Osteoblast (primary cell): ENCODE measurements around the gene PRKAG1. TPM values are rescaled to one million over a fixed set of nuclear protein-coding genes. Genes with fewer than 3 reads are reported as not detected.
A peak's percentile ranks its signal among the peaks of the same experiment; 100 is the strongest.

Experiments
- DNase-seq: peaks from one replicate; pipeline ENCODE4 v3.0.0; 2011; ENCODE audit warnings: low spot score, mixed read lengths; ENCODE audit not compliant: insufficient read length; ENCODE audit errors: missing footprints
- H2AFZ ChIP-seq: 2 replicates; pipeline ENCODE4 v1.6.0; 2011; ENCODE audit warnings: mild to moderate bottlenecking, low read length
- H3K27ac ChIP-seq: 2 replicates; pipeline ENCODE4 v1.5.1; 2011; ENCODE audit warnings: mild to moderate bottlenecking, low read depth, low read length, moderate library complexity
- H3K27me3 ChIP-seq: 2 replicates; pipeline ENCODE4 v1.6.0; 2012; ENCODE audit warnings: mild to moderate bottlenecking, control low read depth, inconsistent platforms, low read length, moderate library complexity; ENCODE audit not compliant: insufficient read depth
- H3K36me3 ChIP-seq: 2 replicates; pipeline ENCODE4 v1.5.1; 2011; ENCODE audit warnings: mild to moderate bottlenecking, low read length, control low read depth, moderate library complexity; ENCODE audit not compliant: insufficient read depth
- H3K4me1 ChIP-seq: 2 replicates; pipeline ENCODE4 v1.5.1; 2011; ENCODE audit warnings: mild to moderate bottlenecking, low read length, control low read depth, moderate library complexity; ENCODE audit not compliant: insufficient read depth
- H3K4me2 ChIP-seq: 2 replicates; pipeline ENCODE4 v1.6.0; 2011; ENCODE audit warnings: mild to moderate bottlenecking, low read length; ENCODE audit not compliant: insufficient read depth
- H3K4me3 ChIP-seq: fragments of 200-600 bp; sonication (generic); 3 replicates; pipeline ENCODE4 v1.5.1; 2012; ENCODE audit warnings: mild to moderate bottlenecking, low read length, inconsistent platforms; ENCODE audit not compliant: insufficient read depth
- H3K79me2 ChIP-seq: 2 replicates; pipeline ENCODE4 v1.6.0; 2012; ENCODE audit warnings: mild to moderate bottlenecking, low read length, control low read depth, inconsistent platforms; ENCODE audit not compliant: insufficient read depth
- H3K9me3 ChIP-seq: 2 replicates; pipeline ENCODE4 v1.5.1; 2011; ENCODE audit warnings: low read depth, low read length, control low read depth
- H4K20me1 ChIP-seq: 2 replicates; pipeline ENCODE4 v1.6.0; 2012; ENCODE audit warnings: mild to moderate bottlenecking, low read length, control low read depth; ENCODE audit not compliant: insufficient read depth
- total RNA-seq: library from RNA; depleted of rRNA; stranded (reverse); fragments of >200 nt; gene quantifications from 2 replicates; pipeline ENCODE4 v1.2.3, GENCODE V29; 2012
- TF ChIP-seq, protein P1 (sequence below): IDR thresholded peaks from 2 replicates; pipeline ENCODE4 v1.5.1; 2011; ENCODE audit warnings: mild to moderate bottlenecking, low read depth, low read length, moderate library complexity; ENCODE audit errors: extremely low read depth

Gene PRKAG1
- total RNA-seq, 1 donor: 89.0 TPM

DNA sequence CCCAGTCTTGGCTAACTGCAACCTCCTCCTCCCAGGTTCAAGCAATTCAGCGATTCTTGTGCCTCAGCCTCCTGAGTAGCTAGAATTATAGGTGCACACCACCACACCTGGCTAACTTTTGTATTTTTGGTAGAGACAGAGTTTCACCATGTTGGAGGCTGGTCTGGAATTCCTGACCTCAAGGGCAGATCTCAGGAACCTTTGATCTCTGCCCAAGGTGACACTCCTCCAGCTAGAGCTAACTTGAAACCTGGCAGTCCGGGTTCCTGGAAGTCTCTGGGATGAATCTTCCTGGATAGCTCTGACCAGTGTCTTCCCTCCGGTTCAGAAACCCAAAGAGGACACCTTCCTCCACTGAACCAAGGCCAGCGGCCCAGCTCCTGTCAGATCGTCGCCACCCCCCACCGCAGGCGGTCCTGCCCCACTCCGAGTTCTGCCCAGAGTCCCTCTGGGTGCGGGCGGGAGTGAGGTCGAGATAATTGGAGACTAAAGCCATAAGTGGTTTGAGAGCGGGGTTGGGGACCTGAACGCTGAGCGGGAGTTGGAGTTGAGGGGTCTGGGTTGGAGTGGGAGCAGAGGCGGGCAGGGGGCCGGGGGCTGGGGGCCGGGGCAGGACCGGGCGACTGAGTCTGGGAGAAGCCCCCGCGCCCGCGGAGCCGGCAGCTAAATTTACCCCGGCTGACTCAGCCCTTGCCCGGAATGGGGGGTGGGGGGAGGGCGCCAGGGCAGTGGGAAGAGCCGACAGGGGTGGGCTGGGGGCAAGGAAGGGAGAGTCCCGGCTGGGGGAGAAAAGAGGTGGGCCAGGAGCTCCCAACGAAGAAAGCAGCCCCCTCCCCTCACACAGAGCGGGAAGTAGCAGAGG is 24.1 kb downstream of the PRKAG1 start:
- peaks cover 40% of the 10 kb centered on the region for H3K27me3 ChIP-seq
- peak overlapping the region; percentile 74 for H3K4me2 ChIP-seq
- TF ChIP-seq, protein P1, sequence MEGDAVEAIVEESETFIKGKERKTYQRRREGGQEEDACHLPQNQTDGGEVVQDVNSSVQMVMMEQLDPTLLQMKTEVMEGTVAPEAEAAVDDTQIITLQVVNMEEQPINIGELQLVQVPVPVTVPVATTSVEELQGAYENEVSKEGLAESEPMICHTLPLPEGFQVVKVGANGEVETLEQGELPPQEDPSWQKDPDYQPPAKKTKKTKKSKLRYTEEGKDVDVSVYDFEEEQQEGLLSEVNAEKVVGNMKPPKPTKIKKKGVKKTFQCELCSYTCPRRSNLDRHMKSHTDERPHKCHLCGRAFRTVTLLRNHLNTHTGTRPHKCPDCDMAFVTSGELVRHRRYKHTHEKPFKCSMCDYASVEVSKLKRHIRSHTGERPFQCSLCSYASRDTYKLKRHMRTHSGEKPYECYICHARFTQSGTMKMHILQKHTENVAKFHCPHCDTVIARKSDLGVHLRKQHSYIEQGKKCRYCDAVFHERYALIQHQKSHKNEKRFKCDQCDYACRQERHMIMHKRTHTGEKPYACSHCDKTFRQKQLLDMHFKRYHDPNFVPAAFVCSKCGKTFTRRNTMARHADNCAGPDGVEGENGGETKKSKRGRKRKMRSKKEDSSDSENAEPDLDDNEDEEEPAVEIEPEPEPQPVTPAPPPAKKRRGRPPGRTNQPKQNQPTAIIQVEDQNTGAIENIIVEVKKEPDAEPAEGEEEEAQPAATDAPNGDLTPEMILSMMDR: no peak
- no peaks in the 10 kb centered on the region for H4K20me1 ChIP-seq
- H2AFZ ChIP-seq: no peak overlapping the region
- no peak overlapping the region for H3K27ac ChIP-seq
- no peaks in the 10 kb centered on the region for H3K79me2 ChIP-seq
- no peaks in the 10 kb centered on the region for H3K9me3 ChIP-seq
- peak; percentile 91 for DNase-seq
- H3K36me3 ChIP-seq: no peaks in the 10 kb centered on the region
- H3K4me3 ChIP-seq: peak overlapping the region; percentile 54
- H3K4me1 ChIP-seq: peaks cover 17% of the 10 kb centered on the region

- Histone ChIP-seq H3K27ac (no peak overlapping the region), H3K4me1 (peaks cover 12% of the 10 kb centered on the region), H3K79me2 (no peaks in the 10 kb centered on the region), H3K27me3 (peaks cover 45% of the 10 kb centered on the region), H2AFZ (no peak overlapping the region), H3K36me3 (no peaks in the 10 kb centered on the region), H4K20me1 (no peaks in the 10 kb centered on the region), H3K4me2 (no peak overlapping the region), H3K9me3 (no peaks in the 10 kb centered on the region), H3K4me3 (no peak overlapping the region)
- TF ChIP-seq, protein P1: no peak
- DNase-seq: peak; percentile 90
These were observed 24.8 kb downstream of the PRKAG1 start for GRCh38 chr12:48993787-48994186.

GRCh38 chr12:48991247-48992050 is 27.1 kb downstream of the PRKAG1 start:
- Histone ChIP-seq H3K4me3 (no peak overlapping the region), H4K20me1 (no peaks in the 10 kb centered on the region), H3K36me3 (no peaks in the 10 kb centered on the region), H3K27me3 (peaks cover 40% of the 10 kb centered on the region), H3K9me3 (no peaks in the 10 kb centered on the region), H3K27ac (no peak overlapping the region), H3K4me2 (no peak overlapping the region), H2AFZ (no peak overlapping the region), H3K4me1 (peaks cover 4% of the 10 kb centered on the region), H3K79me2 (no peaks in the 10 kb centered on the region)
- TF ChIP-seq, protein P1: no peak
- no peak for DNase-seq

DNA sequence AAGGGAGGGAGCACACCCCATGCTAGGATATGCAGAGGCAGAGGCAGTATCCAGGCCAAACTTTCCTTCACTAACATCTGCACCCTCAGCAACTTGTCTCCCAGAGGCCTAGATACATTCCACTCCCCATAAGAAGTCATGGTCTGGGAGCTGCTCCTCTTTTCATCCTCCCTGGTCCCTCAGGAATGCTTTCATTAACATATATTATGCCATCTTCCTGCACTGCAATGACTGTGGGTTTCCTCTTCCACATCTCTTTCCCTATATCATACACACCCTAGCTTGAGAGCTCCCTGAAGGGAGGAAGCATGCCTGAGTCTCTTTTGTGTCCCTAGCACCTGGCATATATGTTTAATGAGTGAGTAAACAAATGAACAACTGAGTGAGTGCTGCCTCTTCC is 28.0 kb downstream of the PRKAG1 start:
- peaks cover 47% of the 10 kb centered on the region for H3K27me3 ChIP-seq
- H2AFZ ChIP-seq: no peak overlapping the region
- H3K27ac ChIP-seq: no peak overlapping the region
- H3K79me2 ChIP-seq: no peaks in the 10 kb centered on the region
- no peak overlapping the region for H3K4me3 ChIP-seq
- peaks cover 4% of the 10 kb centered on the region for H3K4me1 ChIP-seq
- no peaks in the 10 kb centered on the region for H3K9me3 ChIP-seq
- no peaks in the 10 kb centered on the region for H3K36me3 ChIP-seq
- TF ChIP-seq, protein P1: no peak
- no peak overlapping the region for H3K4me2 ChIP-seq
- H4K20me1 ChIP-seq: no peaks in the 10 kb centered on the region
- peak; percentile 22 for DNase-seq
